Neural progenitor cell (in vitro differentiated cells): ENCODE data around the gene CCDC61. TPM values are rescaled to one million over a fixed set of nuclear protein-coding genes. Genes with fewer than 3 reads are reported as not detected.

ENCODE experiments used
- DNase-seq: peaks from one replicate; pipeline ENCODE4 v3.0.0-alpha.2; 2016; ENCODE audit warnings: low spot score
- H2AFZ ChIP-seq: fragments of 200-600 bp; sonication (generic); replicated peaks from 2 replicates; pipeline ENCODE4 v1.6.1; 2016; ENCODE audit warnings: antibody characterized with exemption
- H3F3A ChIP-seq: fragments of 200-600 bp; sonication (generic); 2 replicates; pipeline ENCODE4 v1.6.1; 2016; ENCODE audit warnings: antibody characterized with exemption, low read depth
- H3K27ac ChIP-seq: fragments of 200-600 bp; sonication (generic); 2 replicates; pipeline ENCODE4 v1.5.1; 2016; ENCODE audit warnings: mild to moderate bottlenecking
- H3K27me3 ChIP-seq: fragments of 200-600 bp; sonication (generic); 2 replicates; pipeline ENCODE4 v1.6.1; 2016; ENCODE audit warnings: mild to moderate bottlenecking, moderate library complexity
- H3K36me3 ChIP-seq: fragments of 200-600 bp; sonication (generic); 2 replicates; pipeline ENCODE4 v1.5.1; 2016
- H3K4me1 ChIP-seq: fragments of 200-600 bp; sonication (generic); 2 replicates; pipeline ENCODE4 v1.6.1; 2016; ENCODE audit warnings: mixed run types
- H3K4me2 ChIP-seq: fragments of 200-600 bp; sonication (generic); 2 replicates; pipeline ENCODE4 v1.6.1; 2016
- H3K4me3 ChIP-seq: fragments of 200-600 bp; sonication (generic); 2 replicates; pipeline ENCODE4 v1.5.1; 2016
- H3K79me2 ChIP-seq: fragments of 200-600 bp; sonication (generic); 2 replicates; pipeline ENCODE4 v1.6.1; 2016; ENCODE audit warnings: low read depth
- H3K9ac ChIP-seq: fragments of 200-600 bp; sonication (generic); 2 replicates; pipeline ENCODE4 v1.6.1; 2016
- H3K9me3 ChIP-seq: fragments of 200-600 bp; sonication (generic); 2 replicates; pipeline ENCODE4 v1.5.1; 2016; ENCODE audit warnings: low read depth
- H4K20me1 ChIP-seq: fragments of 200-600 bp; sonication (generic); 2 replicates; pipeline ENCODE4 v1.6.1; 2016; ENCODE audit warnings: low read depth
- H3K27ac Mint-ChIP-seq: 3 replicates; pipeline ENCODE4 v1.8.0; 2021; ENCODE audit warnings: mixed read lengths
- H3K27me3 Mint-ChIP-seq: 2 replicates; pipeline ENCODE4 v1.8.0; 2022; ENCODE audit warnings: low read depth, mild to moderate bottlenecking, inconsistent platforms, moderate library complexity, mixed read lengths; ENCODE audit not compliant: insufficient read depth
- H3K36me3 Mint-ChIP-seq: 3 replicates; pipeline ENCODE4 v1.8.0; 2021; ENCODE audit warnings: mixed read lengths
- H3K4me1 Mint-ChIP-seq: 3 replicates; pipeline ENCODE4 v1.8.0; 2021; ENCODE audit warnings: mixed read lengths
- H3K4me3 Mint-ChIP-seq: 3 replicates; pipeline ENCODE4 v1.8.0; 2021; ENCODE audit warnings: mild to moderate bottlenecking, moderate library complexity, mixed read lengths
- H3K9me3 Mint-ChIP-seq: 3 replicates; pipeline ENCODE4 v1.8.0; 2020; ENCODE audit warnings: mixed read lengths
- CTCF ChIP-seq: fragments of 200-600 bp; sonication (generic); IDR thresholded peaks from 2 replicates; pipeline ENCODE4 v1.5.1; 2017; ENCODE audit warnings: antibody characterized with exemption, mild to moderate bottlenecking
- EZH2 ChIP-seq: fragments of 200-600 bp; sonication (generic); IDR thresholded peaks from 2 replicates; pipeline ENCODE4 v1.6.1; 2017; ENCODE audit warnings: antibody characterized with exemption, mild to moderate bottlenecking, moderate library complexity
- EZH2phosphoT487 ChIP-seq: fragments of 200-600 bp; sonication (generic); IDR thresholded peaks from 2 replicates; pipeline ENCODE4 v1.6.1; 2017; ENCODE audit warnings: antibody characterized with exemption
- total RNA-seq: library from RNA; depleted of rRNA; stranded (reverse); fragments of >200 nt; gene quantifications from 2 replicates; pipeline ENCODE4 v1.2.3, GENCODE V29; 2015; ENCODE audit warnings: low replicate concordance

The CCDC61 gene
- total RNA-seq, 1 donor from 2014 or later = 5.7 TPM

- H3K9ac ChIP-seq = no peak overlapping the region
- peaks cover 33% of the 10 kb centered on the region for H3K9me3 Mint-ChIP-seq
- no peak overlapping the region for H3K4me3 ChIP-seq
- no peaks in the 10 kb centered on the region for H3K4me1 ChIP-seq
- H3K27ac ChIP-seq = no peak overlapping the region
- H3K27ac Mint-ChIP-seq = no peak overlapping the region
- no peak overlapping the region for H3K4me2 ChIP-seq
- no peak overlapping the region for H2AFZ ChIP-seq
- no peaks in the 10 kb centered on the region for H3K79me2 ChIP-seq
- H3K9me3 ChIP-seq = no peaks in the 10 kb centered on the region
- H3K27me3 ChIP-seq = peaks cover 16% of the 10 kb centered on the region
- no peaks in the 10 kb centered on the region for H3K36me3 ChIP-seq
- H3K4me1 Mint-ChIP-seq = no peaks in the 10 kb centered on the region
- no peaks in the 10 kb centered on the region for H3K36me3 Mint-ChIP-seq
- peaks cover 5% of the 10 kb centered on the region for H3K27me3 Mint-ChIP-seq
- H4K20me1 ChIP-seq = no peaks in the 10 kb centered on the region
- no peak for DNase-seq
- H3K4me3 Mint-ChIP-seq = no peak overlapping the region
- no peaks in the 10 kb centered on the region for H3F3A ChIP-seq
- no peak for TF ChIP-seq CTCF
Observed at GRCh38 chr19:46042252-46042883, 47.1 kb downstream of the CCDC61 start.

GRCh38 chr19:46043519-46043918 is 48.3 kb downstream of the CCDC61 start:
- Histone ChIP-seq H3K4me2 (no peak overlapping the region), H3K4me3 (no peak overlapping the region), H4K20me1 (no peaks in the 10 kb centered on the region), H3K27ac (no peak overlapping the region), H3K4me1 (no peaks in the 10 kb centered on the region), H3K9me3 (no peaks in the 10 kb centered on the region), H2AFZ (no peak overlapping the region), H3K27me3 (peaks cover 16% of the 10 kb centered on the region), H3K9ac (no peak overlapping the region), H3K79me2 (no peaks in the 10 kb centered on the region), H3K36me3 (no peaks in the 10 kb centered on the region), H3F3A (no peaks in the 10 kb centered on the region)
- H3K36me3 Mint-ChIP-seq = no peaks in the 10 kb centered on the region
- peaks cover 42% of the 10 kb centered on the region for H3K9me3 Mint-ChIP-seq
- TF ChIP-seq CTCF (no peak), EZH2phosphoT487 (no peak), EZH2 (no peak)
- H3K4me3 Mint-ChIP-seq = no peak overlapping the region
- H3K27me3 Mint-ChIP-seq = peaks cover 5% of the 10 kb centered on the region
- no peak overlapping the region for H3K27ac Mint-ChIP-seq
- DNase-seq = no peak
- no peaks in the 10 kb centered on the region for H3K4me1 Mint-ChIP-seq

GRCh38 chr19:46049597-46049996 is 54.3 kb downstream of the CCDC61 start:
- Mint-ChIP-seq H3K4me1 (no peaks in the 10 kb centered on the region), H3K27me3 (peaks cover 7% of the 10 kb centered on the region), H3K9me3 (peaks cover 50% of the 10 kb centered on the region), H3K4me3 (no peak overlapping the region), H3K27ac (no peak overlapping the region), H3K36me3 (no peaks in the 10 kb centered on the region)
- Histone ChIP-seq H3K27ac (no peak overlapping the region), H2AFZ (no peak overlapping the region), H3K36me3 (no peaks in the 10 kb centered on the region), H3K4me2 (no peak overlapping the region), H3F3A (no peaks in the 10 kb centered on the region), H3K27me3 (peaks cover 27% of the 10 kb centered on the region), H4K20me1 (no peaks in the 10 kb centered on the region), H3K9ac (no peak overlapping the region), H3K79me2 (no peaks in the 10 kb centered on the region), H3K4me1 (no peaks in the 10 kb centered on the region), H3K4me3 (no peak overlapping the region), H3K9me3 (no peaks in the 10 kb centered on the region)
- DNase-seq = no peak
- TF ChIP-seq CTCF = peak; percentile 22
- TF ChIP-seq EZH2phosphoT487 = no peak
- TF ChIP-seq EZH2 = no peak
